Measurements from ENCODE around the gene KCNK10.

GRCh38 chr14:88191605-88192004 lies 131.5 kb downstream of the KCNK10 start:
- TF ChIP-seq CTCF (conservative IDR thresholded peaks at IDR 0.05; ENCODE audit: low read length), result no peak
- TF ChIP-seq EZH2phosphoT487 (IDR thresholded peaks at IDR 0.05; ENCODE audit: borderline replicate concordance, low read depth, low read length), result no peak

Measured in OCI-LY7 (cell line).